HCT116 (cell line): ENCODE data around the gene TMEM82. TPM values are rescaled to one million over a fixed set of nuclear protein-coding genes. Genes with fewer than 3 reads are reported as not detected.

Experiments used
- ATAC-seq: fragments of 200-7000 bp; cut with Tn5 transposase; 2 replicates; pipeline ENCODE4 v1.9.1; 2020; ENCODE audit warnings: mild to moderate bottlenecking, moderate library complexity
- BruUV-seq: library from RNA; stranded (reverse); fragments of 400-500 nt; replicated peaks from 2 replicates; lab custom pipeline; 2021; lab: Mats Ljungman, UMichigan
- CTCF ChIA-PET: fragments of 300-600 bp; sonication (Branson Sonifier 250); formaldehyde crosslinking; loops from one replicate; lab custom pipeline; 2021; ENCODE audit warnings: antibody characterized with exemption; lab: Charles Lee
- POLR2A ChIA-PET: fragments of 300-600, 350-600 bp; sonication (Branson Sonifier 250); formaldehyde crosslinking; loops from one replicate; lab custom pipeline; 2021; ENCODE audit warnings: antibody characterized with exemption; lab: Charles Lee
- RAD21 ChIA-PET, 2 experiments: fragments of 300-600 bp; sonication (Branson Sonifier 250); formaldehyde crosslinking; loops; one replicate each; lab custom pipeline; 2023; ENCODE audit warnings: low total read pairs in 2 of 2; ENCODE audit not compliant: uncharacterized antibody in 2 of 2, unreplicated experiment in 2 of 2, low non-redundant PET in 1 of 2; lab: Charles Lee
- DNase-seq: peaks from one replicate; pipeline ENCODE4 v3.0.0-alpha.2; 2010; ENCODE audit warnings: low read depth, low spot score
- H2AFZ ChIP-seq: fragments of 200-600 bp; shearing (Covaris generic), sonication (generic); 2 replicates; pipeline ENCODE4 v1.6.1; 2017; ENCODE audit warnings: low read depth, mixed run types, mixed read lengths, antibody characterized with exemption, low read length; ENCODE audit not compliant: poor library complexity, severe bottlenecking
- H3K27ac ChIP-seq: 2 replicates; pipeline ENCODE4 v1.5.1; 2012; ENCODE audit warnings: low read depth, low read length
- H3K27me3 ChIP-seq: fragments of 200-600 bp; sonication (generic); 2 replicates; pipeline ENCODE4 v1.6.1; 2016; ENCODE audit warnings: mixed run types, low read length, mixed read lengths; ENCODE audit not compliant: insufficient read depth
- H3K36me3 ChIP-seq, 2 experiments: fragments of 200-500 bp in 1 of 2; fragments of 200-600 bp in 1 of 2; sonication (Bioruptor generic) in 1 of 2; sonication (generic) in 1 of 2; 2 replicates each; pipeline versions ENCODE4 v1.5.1 to v1.6.1; 2014 to 2016; ENCODE audit warnings: low read length in 2 of 2, inconsistent platforms in 1 of 2, mixed read lengths in 1 of 2, mixed run types in 1 of 2; ENCODE audit not compliant: insufficient read depth in 2 of 2, control insufficient read depth in 1 of 2
- H3K4me1 ChIP-seq, 2 experiments: fragments of 200-600 bp in 1 of 2; sonication (generic) in 1 of 2; 2 replicates each; pipeline versions ENCODE4 v1.5.1 to v1.6.1; 2012 to 2017; ENCODE audit warnings: low read length in 2 of 2, inconsistent platforms in 1 of 2, mild to moderate bottlenecking in 1 of 2, mixed read lengths in 1 of 2, mixed run types in 1 of 2, moderate library complexity in 1 of 2; ENCODE audit not compliant: insufficient read depth in 2 of 2, control insufficient read depth in 1 of 2
- H3K4me2 ChIP-seq: fragments of 200-600 bp; sonication (generic); 2 replicates; pipeline ENCODE4 v1.6.1; 2017; ENCODE audit warnings: mixed run types, low read length, mixed read lengths
- H3K4me3 ChIP-seq, 2 experiments: fragments of 200-600 bp in 1 of 2; sonication (generic) in 1 of 2; replicated peaks in 1 of 2; 2 replicates each; pipeline ENCODE4 v1.5.1; 2011 to 2016; ENCODE audit warnings: low read length in 2 of 2, control low read depth in 1 of 2, low read depth in 1 of 2, mild to moderate bottlenecking in 1 of 2, mixed read lengths in 1 of 2, mixed run types in 1 of 2
- H3K79me2 ChIP-seq: fragments of 200-600 bp; sonication (generic); 2 replicates; pipeline ENCODE4 v1.6.1; 2017; ENCODE audit warnings: mild to moderate bottlenecking, mixed run types, low read length, moderate library complexity, mixed read lengths; ENCODE audit not compliant: insufficient read depth
- H3K9ac ChIP-seq: fragments of 200-600 bp; sonication (generic); 2 replicates; pipeline ENCODE4 v1.6.1; 2016; ENCODE audit warnings: low read length, mixed read lengths
- H3K9me2 ChIP-seq: fragments of 200-600 bp; sonication (generic), shearing (Covaris generic); 2 replicates; pipeline ENCODE4 v1.6.1; 2017; ENCODE audit warnings: mixed run types, mild to moderate bottlenecking, moderate library complexity; ENCODE audit not compliant: insufficient read depth
- H3K9me3 ChIP-seq, 2 experiments: fragments of 200-500 bp in 1 of 2; fragments of 200-600 bp in 1 of 2; sonication (Bioruptor generic) in 1 of 2; sonication (generic) in 1 of 2; 2 replicates each; pipeline ENCODE4 v1.6.1; 2014 to 2017; ENCODE audit warnings: low read length in 2 of 2, mixed read lengths in 2 of 2, inconsistent platforms in 1 of 2, low read depth in 1 of 2, mild to moderate bottlenecking in 1 of 2, mixed run types in 1 of 2, moderate library complexity in 1 of 2; ENCODE audit not compliant: control insufficient read depth in 1 of 2, insufficient read depth in 1 of 2
- H4K20me1 ChIP-seq: fragments of 200-600 bp; sonication (generic), shearing (Covaris generic); 2 replicates; pipeline ENCODE4 v1.6.1; 2017; ENCODE audit warnings: mixed run types, mild to moderate bottlenecking, moderate library complexity; ENCODE audit not compliant: insufficient read depth
- CBX3 ChIP-seq: IDR thresholded peaks from 2 replicates; pipeline ENCODE4 v1.6.1; 2012; ENCODE audit warnings: low read depth
- CEBPB ChIP-seq: IDR thresholded peaks from 2 replicates; pipeline ENCODE4 v1.6.1; 2012; ENCODE audit warnings: low read depth
- CTCF ChIP-seq, 3 experiments: fragments of 200-600 bp in 1 of 3; sonication (generic) in 1 of 3; IDR thresholded peaks in 2 of 3; conservative IDR thresholded peaks in 1 of 3; 2 replicates each; pipeline ENCODE4 v1.5.1; 2012 to 2017; ENCODE audit warnings: low read depth in 2 of 3, low read length in 2 of 3, antibody characterized with exemption in 1 of 3, borderline replicate concordance in 1 of 3, control low read depth in 1 of 3, mild to moderate bottlenecking in 1 of 3, mixed read lengths in 1 of 3, mixed run types in 1 of 3, moderate library complexity in 1 of 3; ENCODE audit not compliant: insufficient read depth in 1 of 3
- EGR1 ChIP-seq: IDR thresholded peaks from 2 replicates; pipeline ENCODE4 v1.6.1; 2012; ENCODE audit warnings: low read depth
- ELF1 ChIP-seq: IDR thresholded peaks from 2 replicates; pipeline ENCODE4 v1.6.1; 2012; ENCODE audit warnings: low read depth, borderline replicate concordance
- EZH2 ChIP-seq: fragments of 200-600 bp; sonication (generic); IDR thresholded peaks from 2 replicates; pipeline ENCODE4 v1.6.1; 2017; ENCODE audit warnings: antibody characterized with exemption, mixed run types
- EZH2phosphoT487 ChIP-seq: fragments of 200-600 bp; IDR thresholded peaks from 2 replicates; pipeline ENCODE4 v1.6.1; 2018; ENCODE audit warnings: antibody characterized with exemption, borderline replicate concordance
- FOSL1 ChIP-seq: IDR thresholded peaks from 2 replicates; pipeline ENCODE4 v1.6.1; 2012; ENCODE audit warnings: low read depth
- JUND ChIP-seq: IDR thresholded peaks from 2 replicates; pipeline ENCODE4 v1.6.1; 2012
- POLR2AphosphoS5 ChIP-seq: IDR thresholded peaks from 2 replicates; pipeline ENCODE4 v1.6.1; 2011; ENCODE audit warnings: mild to moderate bottlenecking, low read depth, low read length, moderate library complexity
- REST ChIP-seq: IDR thresholded peaks from 2 replicates; pipeline ENCODE4 v1.6.1; 2012; ENCODE audit warnings: low read depth
- SIN3A ChIP-seq: IDR thresholded peaks from 2 replicates; pipeline ENCODE4 v1.6.1; 2012; ENCODE audit warnings: low read depth
- SP1 ChIP-seq: IDR thresholded peaks from 2 replicates; pipeline ENCODE4 v1.6.1; 2012; ENCODE audit warnings: low read depth
- ZNF274 ChIP-seq: fragments of 200-500 bp; sonication (Bioruptor generic); IDR thresholded peaks from 2 replicates; pipeline ENCODE4 v1.6.1; 2014; ENCODE audit warnings: mild to moderate bottlenecking, low read depth, low read length, inconsistent platforms
- intact Hi-C: fragments of 100-400 bp; cut with micrococcal nuclease; formaldehyde crosslinking; loops from 2 replicates; pipeline ENCODE4 v1.10.0; 2022
- total RNA-seq: library from RNA; stranded (reverse); gene quantifications from one replicate; pipeline ENCODE4 v1.2.1, GENCODE V29; 2021; ENCODE audit not compliant: unreplicated experiment

The TMEM82 gene
- total RNA-seq, 1 experiment from 2014 or later, result not detected

- TF ChIP-seq CTCF (IDR thresholded peaks at IDR 0.05 in 2 of 3, conservative IDR thresholded peaks at IDR 0.05 in 1 of 3; ENCODE audit: borderline replicate concordance in 1 of 3, insufficient read depth in 1 of 3, low read depth in 2 of 3, low read length in 2 of 3), result no peak
- TF ChIP-seq SIN3A, result no peak
- TF ChIP-seq CBX3, result no peak
- TF ChIP-seq FOSL1, result no peak
- TF ChIP-seq, all 23 proteins: peak for 0
These were observed 5.1 kb downstream of the TMEM82 start (continued) for GRCh38 chr1:15747378-15747777.

GRCh38 chr1:15748264-15748663, 6.0 kb downstream of the TMEM82 start:
- Histone ChIP-seq H3K9ac (no peak overlapping the region), H2AFZ (no peak overlapping the region), H3K27ac (no peak overlapping the region), H3K9me2 (no peaks in the 10 kb centered on the region), H3K9me3 (no peaks in the 10 kb centered on the region), H3K4me2 (no peak overlapping the region), H4K20me1 (no peaks in the 10 kb centered on the region), H3K4me1 (no peaks in the 10 kb centered on the region; a peak in 1 of 4 replicates), H3K4me3 (no peak overlapping the region), H3K79me2 (no peaks in the 10 kb centered on the region), H3K36me3 (no peaks in the 10 kb centered on the region), H3K27me3 (no peaks in the 10 kb centered on the region)
- ATAC-seq (no peak), DNase-seq (no peak)
- RAD21 ChIA-PET, result no interaction called here
- intact Hi-C loops, result no loop called here
- POLR2A ChIA-PET, result no interaction called here
- no TSS peak for BruUV-seq
- TF ChIP-seq ELF1 (no peak), ZNF274 (no peak), EZH2 (no peak), EZH2phosphoT487 (no peak), POLR2AphosphoS5 (no peak), FOSL1 (no peak), CEBPB (no peak), SIN3A (no peak), EGR1 (no peak), CTCF (IDR thresholded peaks at IDR 0.05 in 2 of 3, conservative IDR thresholded peaks at IDR 0.05 in 1 of 3; ENCODE audit: borderline replicate concordance in 1 of 3, insufficient read depth in 1 of 3, low read depth in 2 of 3, low read length in 2 of 3) (no peak), JUND (no peak), SP1 (no peak), REST (no peak)
- CTCF ChIA-PET, result no interaction called here
